Duodenal mucosa (tissue), 2 donors: Measurements from ENCODE around the gene SOCS3.
"Not testable (repeated sequence)": the region's sequence is repeated elsewhere in the genome, so short reads cannot be mapped to it uniquely, and the experiment has no call there.

Experiments used
- H3K27ac ChIP-seq: one replicate; pipeline ENCODE4 v1.7.0; 2013; ENCODE audit warnings: low read depth, low read length
- H3K27me3 ChIP-seq, 2 donors: one replicate each; pipeline ENCODE4 v1.7.0; 2013; ENCODE audit warnings: low read length in 2 of 2, control low read depth in 1 of 2; ENCODE audit not compliant: insufficient read depth in 2 of 2, control insufficient read depth in 1 of 2
- H3K36me3 ChIP-seq, 2 donors: one replicate each; pipeline ENCODE4 v1.7.0; 2013; ENCODE audit warnings: low read length in 2 of 2, control low read depth in 1 of 2; ENCODE audit not compliant: insufficient read depth in 2 of 2, control insufficient read depth in 1 of 2
- H3K4me1 ChIP-seq, 2 donors: one replicate each; pipeline ENCODE4 v1.7.0; 2013; ENCODE audit warnings: low read length in 2 of 2, control low read depth in 1 of 2; ENCODE audit not compliant: insufficient read depth in 2 of 2, control insufficient read depth in 1 of 2
- H3K4me3 ChIP-seq, 2 donors: one replicate each; pipeline ENCODE4 v1.7.0; 2013; ENCODE audit warnings: low read length in 2 of 2, low read depth in 1 of 2
- H3K9ac ChIP-seq, 2 donors: one replicate each; pipeline ENCODE4 v1.7.0; 2013; ENCODE audit warnings: low read length in 2 of 2, low read depth in 1 of 2
- H3K9me3 ChIP-seq, 2 donors: one replicate each; pipeline ENCODE4 v1.7.0; 2013; ENCODE audit warnings: low read length in 2 of 2, control low read depth in 1 of 2; ENCODE audit not compliant: control insufficient read depth in 1 of 2

The SOCS3 gene

DNA sequence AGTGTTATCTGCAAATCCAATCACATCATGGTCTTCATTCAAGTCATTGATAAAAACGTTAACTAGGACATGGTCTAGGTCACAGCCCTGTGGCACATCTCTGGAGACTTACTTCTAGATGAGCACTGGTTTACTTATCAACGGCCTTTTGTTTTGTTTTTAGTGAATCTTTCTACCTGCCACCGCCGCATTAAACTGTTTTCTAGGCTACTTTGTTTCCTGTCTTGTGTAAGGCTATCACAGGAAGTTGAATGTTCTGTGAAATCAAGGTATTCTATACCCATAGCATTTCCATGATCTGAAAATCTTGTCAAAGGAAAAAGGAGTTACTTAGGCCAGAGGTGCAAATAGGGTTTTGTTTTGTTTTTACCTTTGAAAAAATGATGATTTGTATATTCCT, 26.9 kb downstream of the SOCS3 start:
- Histone ChIP-seq H3K4me1 (peaks cover 0 to 9% of the 10 kb centered on the region in 2 donors), H3K36me3 (no peaks in the 10 kb centered on the region), H3K27me3 (no peaks in the 10 kb centered on the region), H3K4me3 (no peak overlapping the region), H3K9me3 (no peaks in the 10 kb centered on the region), H3K27ac (no peak overlapping the region), H3K9ac (no peak overlapping the region)

DNA sequence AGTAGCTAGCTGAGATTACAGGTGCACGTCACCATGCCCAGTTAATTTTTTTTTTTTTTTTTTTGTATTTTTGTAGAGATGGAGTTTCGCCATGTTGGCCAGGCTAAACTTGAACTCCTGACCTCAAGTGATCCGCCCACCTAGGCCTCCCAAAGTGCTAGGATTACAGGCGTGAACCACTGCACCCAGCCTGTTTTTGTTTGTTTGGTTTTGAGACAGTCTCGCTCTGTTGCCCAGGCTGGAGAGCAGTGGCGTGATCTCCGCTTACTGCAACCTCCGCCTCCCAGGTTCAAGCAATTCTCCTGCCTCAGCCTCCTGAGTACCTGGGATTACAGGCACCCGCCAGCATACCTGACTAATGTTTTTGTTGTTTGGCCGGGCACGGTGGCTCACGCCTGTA, 28.5 kb downstream of the SOCS3 start:
- not testable (repeated sequence) for H3K27ac ChIP-seq, H3K9ac ChIP-seq, H3K27me3 ChIP-seq, H3K9me3 ChIP-seq, H3K36me3 ChIP-seq, H3K4me1 ChIP-seq, H3K4me3 ChIP-seq

DNA sequence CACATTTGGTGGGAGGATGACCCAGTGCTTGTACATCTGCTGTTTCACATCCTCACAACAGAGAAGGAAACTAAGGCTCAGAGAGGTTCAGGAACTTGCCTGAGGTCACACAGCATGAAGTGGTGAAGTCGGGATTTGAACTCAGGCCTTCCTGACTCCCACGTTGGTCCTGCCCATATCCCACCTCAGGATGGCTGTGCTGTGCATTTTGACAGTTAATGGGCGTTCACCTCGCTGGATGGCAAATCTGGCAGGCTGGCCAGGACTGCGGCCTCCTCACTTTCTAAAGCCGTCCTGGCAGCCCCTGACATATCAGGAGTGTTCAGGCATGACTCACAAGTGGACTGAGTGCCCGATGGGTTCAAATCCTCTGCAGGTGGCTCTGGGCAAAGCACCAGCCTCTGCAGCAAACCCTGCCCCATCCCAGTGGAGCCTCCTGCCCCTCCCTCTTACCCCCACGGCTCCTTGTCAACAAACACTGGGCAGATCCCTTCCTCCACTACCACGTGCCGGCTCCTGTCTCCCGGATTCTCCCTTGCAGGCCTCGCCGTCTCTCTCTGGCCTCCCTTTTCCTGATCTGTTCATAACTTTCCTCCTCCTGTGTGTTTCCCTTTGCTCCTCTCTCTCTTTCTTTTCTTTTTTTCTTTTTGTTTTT, 29.2 kb downstream of the SOCS3 start:
- no peak overlapping the region for H3K4me3 ChIP-seq
- no peak overlapping the region for H3K27ac ChIP-seq
- H3K36me3 ChIP-seq: no peaks in the 10 kb centered on the region
- no peaks in the 10 kb centered on the region for H3K9me3 ChIP-seq
- no peaks in the 10 kb centered on the region for H3K27me3 ChIP-seq
- H3K9ac ChIP-seq: no peak overlapping the region
- H3K4me1 ChIP-seq: peaks cover 0 to 9% of the 10 kb centered on the region in 2 donors

DNA sequence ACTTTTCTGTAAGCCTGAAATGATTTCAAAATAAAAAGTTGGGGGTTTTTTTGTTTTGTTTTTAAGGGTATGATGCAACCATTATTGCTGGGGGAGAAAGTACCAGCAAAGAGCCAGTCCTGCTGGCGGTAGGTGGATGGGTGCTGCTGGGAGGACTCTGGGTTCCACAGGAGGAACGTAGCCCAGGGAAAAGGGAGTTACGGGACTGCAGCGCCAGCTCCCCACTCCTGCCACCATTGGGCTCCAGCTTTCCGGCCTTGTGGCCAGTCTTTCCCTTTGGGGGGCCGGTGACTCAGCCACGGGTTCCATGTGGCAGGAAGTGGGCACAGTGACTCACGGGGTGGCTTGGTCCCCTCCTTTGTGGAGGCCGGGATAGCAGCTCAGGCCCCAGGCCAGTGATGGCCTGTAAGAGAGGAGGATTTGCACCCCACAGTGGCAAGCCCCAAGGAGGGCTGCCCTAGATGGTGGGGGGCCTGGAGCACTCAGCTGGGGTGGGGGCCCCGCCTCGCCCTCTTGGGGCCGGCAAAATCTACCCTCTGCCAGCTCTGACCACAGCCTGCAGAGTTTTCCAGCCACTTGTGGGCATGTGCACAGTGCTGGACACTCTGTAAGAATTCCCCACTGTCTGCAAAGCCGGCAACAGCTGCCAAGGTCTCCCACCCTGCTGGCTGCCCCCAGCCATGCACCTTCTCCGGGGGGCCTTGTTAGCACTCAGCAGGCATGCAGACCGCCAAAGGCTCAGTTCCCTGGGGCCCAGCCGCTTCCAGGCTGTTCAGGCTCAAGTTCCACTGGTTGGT, 30.4 kb downstream of the SOCS3 start:
- H3K4me1 ChIP-seq: peaks cover 5 to 14% of the 10 kb centered on the region in 2 donors
- no peak overlapping the region for H3K27ac ChIP-seq
- no peaks in the 10 kb centered on the region for H3K9me3 ChIP-seq
- H3K4me3 ChIP-seq: no peak overlapping the region
- H3K36me3 ChIP-seq: no peaks in the 10 kb centered on the region
- no peaks in the 10 kb centered on the region for H3K27me3 ChIP-seq
- no peak overlapping the region for H3K9ac ChIP-seq

DNA sequence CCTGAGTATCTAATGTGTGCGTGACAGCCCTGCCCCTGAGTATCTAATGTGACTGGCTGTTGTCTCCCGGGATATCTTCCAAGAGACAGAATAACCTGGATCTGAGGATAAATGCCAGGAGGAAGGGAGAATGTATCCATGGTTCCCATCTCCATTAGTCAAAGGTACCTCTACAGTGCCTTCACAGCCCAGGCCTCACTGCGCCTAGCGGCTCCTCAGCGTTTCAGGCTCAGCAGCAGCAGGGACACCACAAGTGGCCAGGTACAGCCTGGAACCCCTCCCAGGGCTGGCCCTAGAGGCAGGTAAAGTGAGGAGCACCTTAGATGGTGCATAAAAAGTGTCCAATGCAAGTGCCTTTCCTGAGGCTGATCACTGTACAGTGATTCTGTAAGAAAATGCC, 32.0 kb downstream of the SOCS3 start:
- H3K9me3 ChIP-seq: no peaks in the 10 kb centered on the region
- H3K27me3 ChIP-seq: no peaks in the 10 kb centered on the region
- H3K4me3 ChIP-seq: no peak overlapping the region
- no peak overlapping the region for H3K27ac ChIP-seq
- H3K36me3 ChIP-seq: no peaks in the 10 kb centered on the region
- peaks cover 9 to 19% of the 10 kb centered on the region in 2 donors for H3K4me1 ChIP-seq
- H3K9ac ChIP-seq: no peak overlapping the region

DNA sequence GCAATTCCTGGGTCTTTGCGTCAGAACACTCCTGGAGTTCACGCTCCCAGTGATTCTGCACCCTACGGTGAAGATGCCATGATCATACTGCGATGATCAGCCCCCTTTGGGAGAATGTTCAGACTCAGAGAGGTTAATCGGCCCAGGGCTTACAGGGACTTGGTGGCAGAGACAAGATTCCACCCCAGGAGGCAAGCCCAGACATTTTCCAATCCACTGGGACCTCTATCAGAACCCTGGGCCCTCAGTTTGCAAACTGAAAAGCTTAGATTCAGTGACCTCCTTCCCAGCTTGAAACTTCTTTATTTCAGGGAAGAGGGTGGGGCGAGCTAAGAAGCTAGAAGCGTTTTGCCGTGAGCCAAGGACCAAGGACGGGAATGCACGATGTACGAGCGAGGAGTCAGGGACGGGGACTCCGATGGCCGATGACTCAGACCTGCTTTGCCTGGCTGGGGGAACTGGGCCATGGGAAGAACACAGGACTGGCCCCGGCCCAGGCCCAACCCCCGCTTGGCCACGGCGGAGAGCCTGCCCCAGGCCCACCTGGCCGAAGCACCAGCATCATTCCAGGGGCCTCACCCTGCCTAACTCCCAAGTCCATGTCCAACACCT, 34.7 kb downstream of the SOCS3 start:
- Histone ChIP-seq H3K4me1 (peaks cover 12 to 23% of the 10 kb centered on the region in 2 donors), H3K4me3 (no peak overlapping the region), H3K9ac (no peak overlapping the region)

DNA sequence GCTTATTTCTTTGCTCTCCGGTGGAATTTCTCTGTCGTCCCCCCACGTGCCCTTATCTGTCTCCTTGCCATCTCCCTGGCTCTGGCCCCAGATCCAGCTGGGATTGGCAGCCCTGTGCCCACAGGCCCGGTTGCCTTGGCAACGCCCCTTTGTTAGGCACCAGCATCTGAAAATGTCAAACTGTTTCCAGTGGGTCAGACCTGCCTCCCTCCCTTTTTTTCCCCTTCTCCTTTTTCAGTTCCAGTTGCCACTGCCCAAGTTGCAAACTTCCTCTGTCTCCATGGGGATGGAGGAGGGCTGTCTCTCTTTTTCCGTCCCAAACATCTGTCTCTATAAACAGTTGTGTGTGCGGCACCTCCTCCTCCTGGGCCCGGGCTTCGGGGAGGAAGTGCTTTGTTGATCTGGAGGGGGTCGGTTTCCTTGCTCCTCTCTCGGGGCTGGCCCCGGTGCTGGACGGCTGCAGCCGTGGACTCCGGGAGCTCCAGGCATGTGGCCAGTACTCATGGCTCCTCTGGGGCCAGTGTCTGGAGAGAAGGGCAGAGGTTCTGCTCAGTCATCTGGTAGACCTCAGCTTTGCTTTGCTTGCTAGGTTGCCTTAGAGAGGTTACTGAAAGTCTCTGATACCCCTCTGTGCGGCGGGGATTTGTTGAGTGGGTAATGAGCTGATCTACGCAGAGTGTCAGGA, 35.3 kb downstream of the SOCS3 start:
- H3K4me1 ChIP-seq: peaks cover 12 to 20% of the 10 kb centered on the region in 2 donors
- no peaks in the 10 kb centered on the region for H3K27me3 ChIP-seq
- no peaks in the 10 kb centered on the region for H3K9me3 ChIP-seq
- no peak overlapping the region for H3K4me3 ChIP-seq
- no peak overlapping the region for H3K9ac ChIP-seq
- no peaks in the 10 kb centered on the region for H3K36me3 ChIP-seq
- H3K27ac ChIP-seq: peak overlapping the region; percentile 74

More for the DNA sequence above, 34.7 kb downstream of the SOCS3 start:
- H3K27me3 ChIP-seq: no peaks in the 10 kb centered on the region
- peak overlapping the region; percentile 74 for H3K27ac ChIP-seq
- no peaks in the 10 kb centered on the region for H3K9me3 ChIP-seq
- no peaks in the 10 kb centered on the region for H3K36me3 ChIP-seq

DNA sequence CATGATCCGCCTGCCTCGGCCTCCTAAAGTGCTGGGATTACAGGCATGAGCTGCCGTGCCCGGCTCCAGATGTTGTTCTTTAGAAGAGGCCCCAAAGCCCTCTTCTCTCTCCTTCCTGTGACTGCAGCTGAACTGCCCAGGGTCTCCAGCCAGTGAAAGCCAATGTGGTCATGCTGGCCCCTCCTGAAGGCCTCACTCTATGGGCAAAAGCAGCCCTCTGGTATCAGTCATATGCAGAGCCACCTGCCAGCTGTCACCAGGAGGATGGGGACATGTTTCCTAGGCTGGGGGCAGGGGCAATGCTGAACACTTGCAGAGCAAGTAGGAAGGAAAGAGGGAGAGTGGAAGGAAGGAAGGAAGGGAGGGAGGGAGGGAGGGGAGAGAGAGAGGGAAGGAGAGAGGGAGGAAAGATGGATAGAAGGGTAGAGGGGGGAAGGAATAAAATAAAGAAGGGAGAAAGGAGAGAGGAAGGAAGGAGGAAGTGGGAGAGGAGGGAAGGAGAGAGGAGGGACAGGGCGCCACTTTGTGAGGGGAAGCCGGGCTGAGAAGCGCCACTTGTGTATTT, 36.0 kb downstream of the SOCS3 start:
- Histone ChIP-seq H3K4me1 (peaks cover 12 to 21% of the 10 kb centered on the region in 2 donors), H3K36me3 (no peaks in the 10 kb centered on the region), H3K27ac (peak overlapping the region; percentile 74), H3K9me3 (no peaks in the 10 kb centered on the region), H3K27me3 (no peaks in the 10 kb centered on the region), H3K9ac (no peak overlapping the region), H3K4me3 (no peak overlapping the region)

DNA sequence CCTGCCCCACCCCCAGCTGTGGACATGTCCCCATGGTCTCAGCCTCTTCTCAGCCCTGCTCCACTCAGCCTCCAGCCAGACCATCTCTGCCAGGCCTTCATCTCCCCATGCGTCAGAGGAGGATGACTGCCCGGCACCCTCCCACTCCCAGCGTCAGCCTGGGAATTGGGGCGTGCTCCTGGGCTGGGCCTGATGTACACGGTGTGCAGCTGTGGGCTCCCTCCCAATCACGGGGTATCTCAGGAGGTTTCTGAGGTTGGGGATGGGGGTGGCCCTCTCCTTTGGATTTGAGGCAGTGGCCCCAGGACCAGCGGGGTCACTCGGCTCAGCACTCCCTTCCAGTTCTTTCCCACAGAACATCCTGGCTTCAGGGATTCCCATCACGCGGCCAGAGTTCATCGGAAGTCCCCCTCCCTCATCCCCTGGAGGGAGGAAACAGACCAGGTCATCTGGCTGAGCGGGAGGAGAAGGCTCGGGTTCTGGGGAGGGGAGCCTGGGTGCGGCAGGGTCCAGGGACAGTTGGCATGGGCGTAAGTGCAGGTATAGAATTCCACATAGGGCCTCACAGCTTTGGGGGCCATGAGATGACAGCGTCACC, 36.9 kb downstream of the SOCS3 start:
- H3K4me1 ChIP-seq: peaks cover 16 to 25% of the 10 kb centered on the region in 2 donors
- H3K9ac ChIP-seq: peak overlapping the region in 1 of 2 donors; percentile 24
- no peaks in the 10 kb centered on the region for H3K36me3 ChIP-seq
- no peaks in the 10 kb centered on the region for H3K9me3 ChIP-seq
- peak overlapping the region; percentile 58 for H3K27ac ChIP-seq
- H3K4me3 ChIP-seq: no peak overlapping the region
- no peaks in the 10 kb centered on the region for H3K27me3 ChIP-seq
